Stimulated activated CD4-positive, alpha-beta T cell treated with anti-CD3 and anti-CD28 coated beads, TNF-alpha, amount 100 ng/mL, for 24 hours (primary cell): Measurements from ENCODE around the gene ARID5B.
A peak's percentile ranks its signal among the peaks of the same experiment; 100 is the strongest.

ENCODE experiments used
- DNase-seq, 3 experiments: peaks; one replicate each; pipeline ENCODE4 v3.0.0-alpha.2; 2020; ENCODE audit warnings: low read depth in 3 of 3

ARID5B gene

DNA sequence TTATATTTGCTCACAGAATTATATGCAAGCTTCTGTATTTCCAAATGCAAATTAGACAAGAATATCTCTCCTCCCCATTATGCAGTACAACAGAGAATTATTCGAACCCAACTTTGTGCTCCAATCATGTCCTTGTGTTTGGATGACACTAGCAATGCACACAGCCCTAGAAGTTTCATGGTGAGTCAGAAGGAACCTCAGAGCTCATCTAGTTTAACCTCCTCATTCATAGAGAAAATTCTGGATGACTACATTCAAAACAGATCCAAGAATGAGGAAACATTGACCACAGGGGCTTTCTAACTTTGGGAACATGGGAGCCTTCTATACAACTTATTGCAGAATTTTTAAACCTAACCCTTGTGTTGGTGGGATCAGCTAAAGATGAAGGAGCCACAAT is 12.8 kb upstream of the ARID5B start:
- DNase-seq, result no peak

DNA sequence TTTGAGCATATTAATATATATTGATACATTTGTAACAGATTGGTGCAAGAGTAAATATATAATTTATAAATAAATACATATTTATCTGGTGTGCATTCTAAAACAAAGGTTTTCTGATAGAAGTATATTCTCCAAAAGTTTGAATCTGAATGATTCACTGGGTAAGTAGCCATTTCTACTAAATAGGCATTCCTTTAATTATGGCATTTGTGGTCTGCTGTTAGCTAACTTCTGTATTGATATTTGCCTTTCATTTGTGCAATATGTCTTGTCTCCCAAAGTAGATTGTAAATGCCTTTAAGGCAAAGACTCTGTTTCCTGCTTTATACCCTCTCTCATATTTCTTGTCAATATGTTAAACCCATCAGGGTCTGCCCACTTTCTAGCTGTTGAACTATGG is 11.1 kb upstream of the ARID5B start:
- DNase-seq, result no peak

GRCh38 chr10:61890881-61891409 is 10.6 kb upstream of the ARID5B start:
- DNase-seq, result no peak

GRCh38 chr10:61891906-61892585 is 9.5 kb upstream of the ARID5B start:
- no peak for DNase-seq

GRCh38 chr10:61892961-61893360 is 8.5 kb upstream of the ARID5B start:
- no peak for DNase-seq

- DNase-seq, result no peak
Observed at GRCh38 chr10:61894133-61894532, 7.4 kb upstream of the ARID5B start.

- no peak for DNase-seq
Observed at GRCh38 chr10:61895898-61896600, 5.5 kb upstream of the ARID5B start.

DNA sequence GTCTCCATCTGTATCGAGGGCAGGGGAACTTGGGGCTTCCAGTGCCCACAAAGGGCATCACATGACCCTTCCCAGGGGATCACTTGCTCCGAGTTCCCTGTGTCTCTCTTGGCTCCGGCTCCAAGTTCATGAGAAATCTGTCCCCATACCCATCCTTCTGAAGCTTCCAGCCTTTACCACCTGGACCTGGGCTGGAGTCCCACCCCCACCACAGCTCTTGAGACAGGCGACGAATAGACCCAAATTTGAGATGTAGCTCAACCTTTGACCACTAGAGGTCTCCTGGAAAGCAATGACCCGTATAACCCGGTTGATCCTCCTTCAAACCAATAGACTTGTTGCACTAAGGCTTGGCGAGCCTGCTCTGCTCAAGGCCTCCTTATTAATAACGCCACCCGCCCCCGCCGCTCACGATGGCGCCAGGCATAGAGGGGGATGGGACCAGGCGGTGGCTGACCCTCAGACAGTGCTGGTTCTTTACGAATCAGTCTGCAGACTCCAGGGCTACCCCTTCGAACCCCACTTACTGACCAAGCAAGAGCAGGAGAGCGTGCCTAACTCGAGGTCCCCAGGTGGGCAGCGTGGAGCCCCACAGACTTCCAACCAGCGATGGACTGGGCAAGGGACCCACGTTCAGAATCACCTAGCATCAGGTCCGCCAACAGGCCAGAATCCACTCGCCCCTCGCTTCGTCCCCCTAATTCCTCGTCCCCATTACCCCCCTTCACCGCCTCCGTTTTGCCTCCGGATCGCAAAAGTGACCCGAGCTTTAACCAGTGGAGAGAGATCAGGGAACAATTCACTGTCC is 4.4 kb upstream of the ARID5B start:
- DNase-seq, result peak in 2 of 3 experiments; percentile 37 to 57

- no peak for DNase-seq
Observed at GRCh38 chr10:61897671-61898434, 3.6 kb upstream of the ARID5B start.

GRCh38 chr10:61898435-61898778 is 3.1 kb upstream of the ARID5B start:
- no peak for DNase-seq

DNA sequence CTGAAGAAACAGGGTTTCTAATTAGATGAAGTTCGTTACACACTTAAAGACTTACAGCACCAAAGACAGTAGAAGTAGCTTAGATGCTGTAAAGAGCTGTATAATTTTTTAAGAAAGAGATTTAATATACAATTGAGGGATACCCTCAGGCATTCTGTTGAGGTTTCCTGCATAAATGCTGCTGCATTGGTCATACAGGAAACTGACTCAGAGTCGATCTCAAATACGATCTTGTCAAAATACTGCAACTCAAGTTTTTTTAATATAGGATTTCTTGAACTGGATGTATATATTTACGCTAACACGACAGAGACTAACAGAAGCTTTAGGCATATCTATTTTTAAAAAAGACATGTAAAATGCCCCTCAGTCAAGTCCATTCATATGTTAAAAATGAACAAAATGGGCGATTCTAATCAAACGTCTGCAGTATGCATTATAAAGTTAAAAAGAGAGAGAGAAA is 2.4 kb upstream of the ARID5B start:
- no peak for DNase-seq

DNA sequence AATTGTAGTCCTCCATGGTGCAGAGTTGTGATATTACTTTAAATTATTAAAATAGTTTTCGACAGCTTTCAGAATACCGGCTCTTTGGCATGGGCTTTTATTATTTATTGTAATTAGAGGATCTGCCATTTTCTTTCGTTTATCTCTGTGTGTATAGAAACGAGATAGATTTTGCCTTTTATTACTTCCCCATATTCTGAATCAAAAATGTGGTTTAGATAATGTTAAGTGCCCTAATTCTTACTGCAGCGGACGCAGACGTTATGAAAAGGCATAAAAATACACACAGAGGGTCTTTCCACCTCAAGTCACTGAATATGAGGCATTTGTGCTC is 1.9 kb upstream of the ARID5B start:
- DNase-seq, result no peak

- peak in 1 of 3 experiments; percentile 51 for DNase-seq
Observed at GRCh38 chr10:61899997-61900828, 1.3 kb upstream of the ARID5B start.

- no peak for DNase-seq
Observed at GRCh38 chr10:61901829-61902444, 438 bp downstream of the ARID5B start.

GRCh38 chr10:61902445-61903220 is 1.1 kb downstream of the ARID5B start:
- DNase-seq, result peak in 2 of 3 experiments; percentile 54 to 57

GRCh38 chr10:61903221-61903927 is 1.9 kb downstream of the ARID5B start:
- DNase-seq, result peak in 2 of 3 experiments; percentile 49 to 65

- no peak for DNase-seq
Observed at GRCh38 chr10:61903928-61904344, 2.4 kb downstream of the ARID5B start.
